GM19468 (cell line): ENCODE measurements around the gene MUC21.
"Not testable (repeated sequence)": the region's sequence is repeated elsewhere in the genome, so short reads cannot be mapped to it uniquely, and the experiment has no call there.

ENCODE experiments used
- ATAC-seq: cut with Tn5 transposase; IDR thresholded peaks from one replicate; pipeline ENCODE4 v1.9.1; 2021; ENCODE audit warnings: mild to moderate bottlenecking, moderate library complexity, moderate number of reproducible peaks; ENCODE audit not compliant: unreplicated experiment; ENCODE audit errors: extremely low read depth

The MUC21 gene

DNA sequence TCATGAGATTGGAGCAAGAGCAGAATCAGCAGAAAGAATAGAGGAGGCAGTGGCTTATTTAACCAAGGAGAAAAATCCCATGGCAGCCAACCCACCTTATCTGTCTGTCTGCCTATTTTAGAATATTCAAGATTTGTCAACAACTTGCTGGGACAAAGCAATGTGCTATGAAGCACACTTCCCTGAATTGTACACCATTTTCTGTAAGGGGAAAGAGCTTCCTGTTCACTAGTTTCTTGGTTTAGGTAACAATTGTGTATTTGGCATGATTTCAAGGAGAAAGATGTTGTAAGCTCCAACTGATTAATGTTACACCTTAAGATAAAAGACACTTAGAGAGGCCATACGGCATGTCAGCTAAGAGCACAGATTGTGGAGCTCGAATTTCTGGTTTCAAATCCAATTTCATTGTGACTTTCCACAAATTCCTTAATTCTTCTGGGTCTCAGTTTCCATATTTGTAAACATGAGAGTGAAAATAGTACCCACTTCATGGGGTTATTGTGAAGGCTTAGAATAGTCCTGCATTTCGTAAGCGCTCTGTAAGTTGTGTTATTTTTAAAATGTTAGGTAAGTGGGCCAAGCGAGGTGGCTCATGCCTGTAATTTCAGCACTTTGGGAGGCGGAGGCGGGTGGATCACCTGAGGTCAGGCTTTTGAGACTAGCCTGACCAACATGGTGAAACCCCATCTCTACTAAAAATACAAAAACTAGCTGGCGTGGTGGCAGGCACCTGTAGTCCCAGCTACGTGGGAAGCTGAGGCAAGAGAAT lies 21.9 kb downstream of the MUC21 start:
- ATAC-seq: no peak

DNA sequence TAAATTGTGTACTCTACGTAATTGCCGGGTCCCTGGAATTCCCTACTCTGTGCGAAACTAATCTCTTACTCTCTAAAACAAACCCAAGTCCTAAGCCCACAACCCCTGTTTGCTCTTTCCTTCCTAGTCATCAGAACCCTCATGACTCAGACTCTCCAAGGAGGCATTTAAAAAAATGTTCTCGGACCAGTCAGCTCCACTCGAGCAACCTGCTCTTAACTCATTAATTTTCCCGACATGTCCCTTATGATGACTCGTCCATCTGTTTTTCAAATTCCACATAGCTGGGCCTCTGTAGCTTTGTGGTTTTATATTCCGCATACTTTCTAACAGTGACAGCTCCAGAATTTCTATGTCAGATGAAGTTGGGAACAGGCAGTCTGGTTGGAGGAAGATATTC lies 24.2 kb downstream of the MUC21 start:
- no peak for ATAC-seq

DNA sequence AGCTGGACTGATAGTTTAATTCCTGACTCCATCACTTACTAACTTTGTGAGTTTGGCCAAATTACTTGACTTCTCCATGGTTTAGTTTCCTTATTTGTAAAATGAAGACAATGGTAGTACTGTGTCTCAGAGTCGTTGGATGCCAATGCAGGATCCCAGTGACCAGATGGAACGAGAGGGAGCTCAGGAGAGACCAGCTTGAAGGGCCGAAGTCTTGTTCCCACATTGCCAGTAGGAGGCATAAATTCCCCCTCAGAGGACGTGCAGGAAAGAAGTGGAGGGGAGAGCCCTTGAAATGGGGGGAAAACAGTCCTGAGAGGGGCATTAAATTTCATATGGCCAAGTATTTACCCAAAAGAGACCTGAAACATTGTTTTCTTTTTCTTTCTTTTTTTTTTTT lies 24.6 kb downstream of the MUC21 start:
- no peak for ATAC-seq

DNA sequence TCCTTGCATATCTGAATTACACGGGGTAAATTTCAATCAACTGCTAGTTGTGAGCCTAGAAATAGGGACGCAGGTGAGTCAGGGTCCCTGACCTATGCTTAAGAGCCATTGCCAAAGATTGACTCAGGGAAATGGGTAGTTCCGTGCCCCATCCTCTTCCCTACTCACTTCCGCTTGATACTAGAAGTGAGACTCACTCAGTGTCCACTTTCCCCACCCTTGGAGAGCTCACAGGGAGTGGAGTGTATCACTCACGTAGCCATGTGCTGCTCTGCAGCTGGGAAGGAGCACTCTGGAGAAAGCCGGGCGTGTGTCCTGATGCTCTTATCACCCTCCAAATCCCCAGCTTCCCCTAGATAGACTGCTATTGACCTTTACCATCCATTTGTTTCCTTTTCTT lies 26.2 kb downstream of the MUC21 start:
- ATAC-seq: no peak

DNA sequence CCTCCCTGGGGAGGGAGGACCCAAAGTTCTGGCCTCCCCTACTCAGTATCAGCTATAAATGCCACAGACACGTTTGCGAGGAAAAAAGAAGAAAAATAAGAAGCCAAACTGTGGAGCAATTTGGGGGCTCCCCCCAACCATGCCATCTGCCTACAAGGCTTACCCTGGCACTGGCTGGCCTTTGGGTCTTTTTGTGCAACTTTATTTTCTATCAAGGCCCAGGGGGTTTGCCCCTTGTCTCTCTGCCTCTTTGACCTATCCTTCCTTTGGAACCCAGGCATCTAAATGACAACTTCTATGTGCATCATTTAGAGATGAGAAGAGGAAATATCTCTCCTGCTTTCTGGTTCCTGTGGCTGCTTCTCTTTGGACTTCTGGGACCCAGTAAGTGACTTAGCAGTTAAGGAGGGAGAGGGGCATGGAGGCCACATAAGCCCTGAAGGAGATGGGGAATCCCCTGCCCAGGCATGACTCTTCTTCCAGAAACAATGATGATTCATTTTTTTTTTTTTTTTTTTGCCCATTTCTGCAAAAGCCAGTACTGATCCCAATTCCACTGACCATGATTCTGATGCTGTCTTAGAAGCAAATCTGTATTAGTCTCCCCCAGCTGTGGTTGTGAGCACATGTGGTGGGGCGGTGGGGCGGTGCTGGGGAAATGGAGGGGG lies 27.0 kb downstream of the MUC21 start, which contains the start of gene MUC22:
Gene MUC22, plus strand, starts transcription at position 82 of the 668 bp plus-strand sequence. Its CDS starts 233 bp downstream, at position 315.
- no peak for ATAC-seq

DNA sequence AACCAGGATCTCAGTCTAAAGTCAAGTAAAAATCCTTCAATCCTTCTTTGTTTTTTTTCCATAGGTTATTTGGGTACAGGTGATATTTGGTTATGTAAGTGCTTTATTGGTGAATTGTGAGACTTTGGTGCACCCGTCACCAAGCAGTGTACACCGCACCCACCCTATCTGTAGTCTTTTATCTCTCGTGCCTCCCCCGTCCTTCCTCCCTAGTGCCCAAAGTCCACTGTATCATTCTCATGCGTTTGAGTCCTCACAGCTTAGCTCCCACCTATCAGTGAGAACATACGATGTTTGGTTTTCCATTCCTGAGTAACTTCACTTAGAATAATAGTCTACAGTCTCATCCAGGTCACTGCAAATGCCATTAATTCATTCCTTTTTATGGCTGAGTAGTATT lies 27.6 kb downstream of the MUC21 start:
- ATAC-seq: no peak

DNA sequence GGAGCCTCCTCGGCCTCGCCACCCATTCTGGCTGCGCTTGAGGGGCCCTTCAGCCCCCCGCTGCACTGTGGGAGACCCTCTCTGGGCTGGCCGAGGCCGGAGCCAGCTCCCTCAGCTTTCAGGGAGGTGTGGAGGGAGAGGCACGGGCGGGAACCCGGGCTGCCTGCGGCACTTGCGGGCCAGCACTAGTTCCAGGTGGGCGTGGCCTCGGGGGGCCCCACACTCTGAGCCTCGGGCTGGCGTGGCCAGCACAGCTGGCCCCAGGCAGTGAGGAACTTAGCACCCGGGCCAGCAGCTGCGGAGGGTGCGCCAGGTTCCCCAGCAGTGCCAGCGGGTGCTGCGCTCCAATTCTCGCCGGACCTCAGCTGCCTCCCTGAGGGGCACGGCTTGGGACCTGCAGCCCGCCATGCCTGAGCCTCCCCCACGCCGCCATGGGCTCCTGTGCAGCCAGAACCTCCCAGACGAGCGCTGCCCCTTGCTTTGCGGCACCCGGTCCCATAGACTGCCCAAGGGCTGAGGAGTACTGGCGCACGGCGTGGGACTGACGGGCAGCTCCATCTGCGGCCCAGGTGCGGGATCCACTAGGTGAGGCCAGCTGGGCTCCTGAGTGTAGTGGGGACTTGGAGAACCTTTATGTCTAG lies 33.3 kb downstream of the MUC21 start:
- ATAC-seq: no peak

DNA sequence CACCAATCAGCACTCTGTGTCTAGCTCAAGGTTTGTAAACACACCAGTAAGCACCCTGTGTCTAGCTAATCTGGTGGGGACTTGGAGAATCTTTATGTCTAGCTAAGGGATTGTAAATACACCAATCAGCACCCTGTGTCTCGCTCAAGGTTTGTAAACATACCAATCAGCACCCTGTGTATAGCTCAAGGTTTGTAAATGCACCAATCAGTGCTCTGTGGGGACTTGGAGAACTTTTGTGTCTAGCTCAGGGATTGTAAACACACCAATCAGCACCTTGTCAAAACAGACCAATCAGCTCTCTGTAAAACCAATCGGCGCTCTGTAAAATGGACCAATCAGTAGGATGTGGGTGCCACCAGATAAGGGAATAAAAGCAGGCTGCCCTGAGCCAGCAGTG lies 33.9 kb downstream of the MUC21 start:
- not testable (repeated sequence) for ATAC-seq

DNA sequence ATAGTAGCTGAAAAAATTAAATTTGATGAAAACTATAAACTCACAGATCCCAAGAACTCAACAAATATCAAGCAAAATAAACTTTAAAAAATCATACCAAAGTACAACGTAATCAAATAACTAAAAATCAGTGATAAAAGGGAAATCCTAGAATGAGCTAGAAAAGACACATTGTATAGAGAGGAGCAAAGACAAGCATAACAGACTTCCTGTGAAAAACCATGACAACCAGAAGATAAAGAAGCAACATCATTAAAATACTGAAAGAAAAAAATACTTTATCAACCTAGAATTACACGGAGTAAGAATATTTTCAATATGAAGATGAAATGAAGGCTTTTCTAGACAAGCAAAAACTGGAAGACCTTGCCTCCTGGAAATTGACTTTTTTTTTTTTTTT lies 36.5 kb downstream of the MUC21 start:
- ATAC-seq: no peak

DNA sequence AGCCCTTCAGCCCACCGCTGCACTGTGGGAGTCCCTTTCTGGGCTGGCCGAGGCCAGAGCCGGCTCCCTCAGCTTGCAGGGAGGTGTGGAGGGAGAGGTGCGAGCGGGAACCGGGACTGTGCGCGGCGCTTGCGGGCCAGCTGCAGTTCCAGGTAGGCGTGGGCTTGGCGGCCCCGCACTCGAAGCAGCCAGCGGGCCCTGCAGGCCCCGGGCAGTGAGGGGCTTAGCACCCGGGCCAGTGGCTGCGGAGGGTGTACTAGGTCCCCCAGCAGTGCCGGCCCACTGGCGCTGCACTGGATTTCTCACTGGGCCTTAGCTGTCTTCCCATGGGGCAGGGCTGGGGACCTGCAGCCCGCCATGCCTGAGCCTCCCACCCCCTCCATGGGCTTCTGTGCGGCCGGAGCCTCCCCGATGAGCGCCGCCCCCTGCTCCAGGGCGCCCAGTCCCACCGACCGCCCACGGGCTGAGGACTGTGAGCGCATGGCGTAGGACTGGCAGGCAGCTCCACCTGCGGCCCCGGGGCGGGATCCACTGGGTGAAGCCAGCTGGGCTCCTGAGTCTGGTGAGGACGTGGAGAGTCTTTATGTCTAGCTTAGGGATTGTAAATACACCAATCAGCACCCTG lies 37.2 kb downstream of the MUC21 start:
- ATAC-seq: not testable (repeated sequence)

DNA sequence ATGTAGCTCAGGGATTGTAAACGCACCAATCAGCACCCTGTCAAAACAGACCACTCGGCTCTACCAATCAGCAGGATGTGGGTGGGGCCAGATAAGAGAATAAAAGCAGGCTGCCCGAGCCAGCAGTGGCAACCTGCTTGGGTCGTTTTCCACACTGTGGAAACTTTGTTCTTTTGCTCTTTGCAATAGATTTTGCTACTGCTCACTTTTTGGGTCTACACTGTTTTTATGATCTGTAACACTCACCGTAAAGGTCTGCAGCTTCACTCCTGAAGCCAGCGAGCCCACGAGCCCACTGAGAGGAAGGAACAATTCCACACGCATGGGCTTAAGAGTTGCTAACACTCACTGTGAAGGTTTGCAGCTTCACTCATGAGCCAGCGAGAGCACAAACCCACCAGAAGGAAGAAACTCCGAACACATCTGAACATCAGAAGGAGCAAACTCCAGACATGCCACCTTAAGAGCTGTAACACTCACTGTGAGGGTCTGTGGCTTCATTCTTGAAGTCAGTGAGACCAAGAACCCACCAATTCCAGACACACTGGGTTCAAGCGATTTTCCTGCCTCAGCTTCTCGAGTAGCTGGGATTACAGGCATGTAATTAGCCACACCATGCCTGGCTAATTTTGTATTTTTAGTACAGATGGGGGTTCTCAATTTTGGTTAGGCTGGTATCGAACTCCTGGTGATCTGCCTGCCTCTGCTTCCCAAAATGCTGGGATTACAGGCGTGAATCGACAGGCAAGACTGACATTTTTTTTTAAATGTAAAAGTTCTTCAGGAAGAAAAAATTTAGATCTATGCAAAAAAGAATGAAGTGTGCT lies 38.4 kb downstream of the MUC21 start:
- ATAC-seq: not testable (repeated sequence)

DNA sequence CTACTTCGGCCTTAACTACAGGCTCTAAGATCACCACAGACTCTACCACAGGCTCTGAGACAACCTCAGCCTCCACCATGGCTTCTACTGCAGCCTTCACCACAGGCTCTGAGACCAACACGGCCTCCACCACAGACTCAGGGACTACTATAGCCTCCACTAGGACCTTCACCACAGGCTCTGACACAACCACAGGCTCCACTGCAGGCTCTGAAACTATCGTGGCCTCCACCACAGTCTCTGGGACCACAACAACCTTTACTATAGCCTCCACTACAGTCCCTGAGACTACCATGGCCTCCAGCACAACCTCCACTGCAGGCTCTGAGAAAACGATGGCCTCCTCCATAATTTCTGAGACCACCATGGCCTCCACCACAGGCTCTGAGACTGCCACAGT lies 42.1 kb downstream of the MUC21 start:
- ATAC-seq: no peak

DNA sequence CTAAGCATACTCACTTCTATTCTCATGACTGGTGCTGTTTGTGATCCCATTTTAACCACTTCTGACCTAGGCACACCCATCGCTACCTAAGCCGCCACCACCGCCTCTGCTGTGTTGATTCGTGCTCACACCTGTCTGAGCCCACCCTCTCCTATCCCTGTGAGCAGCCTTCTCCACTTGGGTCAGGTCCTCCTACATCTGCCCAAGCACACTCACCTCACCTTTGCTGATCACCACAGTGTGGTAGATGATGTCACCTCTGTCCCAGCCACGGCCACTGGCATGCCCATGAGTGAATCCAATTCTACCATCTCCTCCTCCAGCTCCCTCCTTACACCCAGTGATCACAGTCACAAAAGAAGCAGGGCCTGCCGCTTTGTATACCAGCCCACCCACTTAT lies 47.6 kb downstream of the MUC21 start:
- ATAC-seq: no peak

DNA sequence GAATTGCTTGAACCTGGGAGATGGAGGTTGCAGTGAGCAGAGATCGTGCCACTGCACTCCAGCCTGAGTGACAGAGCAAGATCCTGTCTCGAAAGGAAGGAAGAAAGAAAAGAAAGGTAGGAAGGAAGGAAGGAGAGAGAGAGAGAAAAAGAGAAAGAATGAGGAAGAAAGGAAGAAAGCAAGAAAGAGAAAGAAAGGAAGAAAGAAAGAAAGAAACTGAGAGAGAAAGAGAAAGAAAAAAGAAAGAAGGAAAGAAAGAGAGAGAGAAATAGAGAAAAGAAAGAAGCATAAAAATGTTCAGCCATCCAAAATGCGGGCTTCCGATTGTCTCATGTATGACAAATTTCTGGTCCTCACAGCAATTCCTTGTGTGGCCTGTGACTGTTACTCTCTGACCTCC lies 49.6 kb downstream of the MUC21 start:
- ATAC-seq: no peak

DNA sequence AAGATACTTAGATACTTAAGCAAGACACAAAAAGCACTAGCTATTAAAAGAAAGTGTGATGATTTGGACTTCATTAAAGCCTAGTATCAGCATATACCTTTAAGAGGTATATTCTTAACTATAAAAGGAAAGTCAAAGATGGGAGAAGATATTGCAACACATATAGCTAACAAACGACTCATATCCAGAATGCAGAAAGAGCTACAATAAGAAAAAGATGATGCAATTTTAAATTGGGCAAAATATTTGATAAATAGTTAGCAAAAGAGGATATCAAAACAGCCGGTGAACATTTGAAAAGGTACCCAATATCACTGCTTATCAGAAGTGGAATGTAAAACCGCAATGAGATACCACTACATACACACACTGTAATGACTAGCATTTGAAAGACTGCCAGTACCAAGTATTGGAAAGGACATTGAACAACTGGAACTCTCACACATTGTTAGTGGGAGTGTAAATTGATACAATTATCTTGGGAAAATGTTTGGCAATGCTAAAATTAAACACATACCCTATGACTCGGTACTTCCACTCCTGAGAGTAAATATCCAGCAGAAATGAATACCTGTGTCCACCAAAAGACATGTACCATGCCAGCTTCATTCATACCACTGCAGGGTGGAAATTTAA lies 52.5 kb downstream of the MUC21 start:
- ATAC-seq: no peak

DNA sequence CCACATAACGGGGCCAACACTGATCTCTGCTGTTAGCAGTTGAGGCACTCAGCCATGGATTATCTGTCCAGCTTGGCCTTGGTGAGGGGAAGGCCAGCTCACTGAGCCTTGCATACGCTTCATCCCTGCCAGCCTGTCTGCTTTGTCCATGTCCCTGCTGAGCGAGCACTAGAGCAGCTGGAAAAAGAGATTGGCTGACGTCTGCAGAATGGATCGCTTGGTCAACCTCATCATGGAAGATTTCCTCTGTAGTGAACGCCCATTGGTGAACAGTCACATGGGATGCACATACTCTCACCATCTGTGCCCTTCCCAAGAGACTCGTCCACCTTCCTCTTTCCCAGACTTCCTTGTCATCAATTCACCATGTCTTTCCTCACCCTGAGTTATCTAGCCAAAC lies 53.7 kb downstream of the MUC21 start:
- no peak for ATAC-seq

DNA sequence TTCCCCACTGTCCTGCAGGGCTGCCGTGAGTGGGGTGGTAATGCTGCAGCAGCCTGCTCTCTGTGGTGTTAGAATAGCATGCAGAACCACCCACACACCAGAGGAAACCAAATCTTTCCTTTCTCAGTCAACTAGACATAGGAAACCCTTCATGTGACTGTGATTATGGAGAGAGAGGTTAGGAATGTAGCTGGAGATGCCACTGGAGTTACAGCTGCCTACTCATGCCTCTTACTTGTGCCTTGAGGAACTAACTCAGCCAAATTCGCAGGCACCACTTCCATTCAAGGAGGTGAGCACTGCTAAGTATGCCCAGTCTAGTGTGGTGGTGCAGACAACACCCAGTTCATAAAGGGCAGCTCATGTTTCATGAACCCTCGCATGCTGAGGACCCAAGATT lies 54.2 kb downstream of the MUC21 start:
- ATAC-seq: no peak

DNA sequence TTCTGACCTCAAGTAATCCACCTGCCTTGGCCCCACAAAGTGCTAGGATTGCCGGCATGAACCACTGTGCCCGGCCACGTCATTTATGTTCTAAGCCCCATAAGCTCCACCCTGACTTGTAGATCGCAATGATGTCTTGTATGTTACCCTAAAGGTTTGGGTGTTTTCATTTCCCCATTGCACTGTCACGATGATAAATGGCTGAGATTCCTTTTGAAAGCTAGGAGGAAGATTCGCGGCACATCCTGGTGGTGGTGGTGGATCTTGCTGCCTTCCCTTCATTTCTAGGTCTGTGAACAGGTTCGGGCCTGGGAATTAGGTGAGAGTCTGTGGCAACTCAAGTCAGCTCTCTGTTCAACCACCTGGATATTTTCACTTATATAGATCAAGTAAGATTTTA lies 55.0 kb downstream of the MUC21 start:
- no peak for ATAC-seq
